Lower leg skin (tissue), 3 donors: ENCODE measurements around the gene HOXB7.

Source experiments
- POLR2A ChIP-seq, 2 donors: fragments of 450-650 bp; IDR thresholded peaks; one replicate each; pipeline ENCODE4 v1.6.1; 2016 to 2017; ENCODE audit warnings: antibody characterized with exemption in 2 of 2, mild to moderate bottlenecking in 1 of 2, moderate library complexity in 1 of 2
- TF ChIP-seq, protein P1 (sequence below), 3 donors: fragments of 450-650 bp; IDR thresholded peaks; one replicate each; pipeline ENCODE4 v1.5.1; 2016; ENCODE audit warnings: antibody characterized with exemption in 3 of 3, mild to moderate bottlenecking in 3 of 3, moderate library complexity in 2 of 3

DNA sequence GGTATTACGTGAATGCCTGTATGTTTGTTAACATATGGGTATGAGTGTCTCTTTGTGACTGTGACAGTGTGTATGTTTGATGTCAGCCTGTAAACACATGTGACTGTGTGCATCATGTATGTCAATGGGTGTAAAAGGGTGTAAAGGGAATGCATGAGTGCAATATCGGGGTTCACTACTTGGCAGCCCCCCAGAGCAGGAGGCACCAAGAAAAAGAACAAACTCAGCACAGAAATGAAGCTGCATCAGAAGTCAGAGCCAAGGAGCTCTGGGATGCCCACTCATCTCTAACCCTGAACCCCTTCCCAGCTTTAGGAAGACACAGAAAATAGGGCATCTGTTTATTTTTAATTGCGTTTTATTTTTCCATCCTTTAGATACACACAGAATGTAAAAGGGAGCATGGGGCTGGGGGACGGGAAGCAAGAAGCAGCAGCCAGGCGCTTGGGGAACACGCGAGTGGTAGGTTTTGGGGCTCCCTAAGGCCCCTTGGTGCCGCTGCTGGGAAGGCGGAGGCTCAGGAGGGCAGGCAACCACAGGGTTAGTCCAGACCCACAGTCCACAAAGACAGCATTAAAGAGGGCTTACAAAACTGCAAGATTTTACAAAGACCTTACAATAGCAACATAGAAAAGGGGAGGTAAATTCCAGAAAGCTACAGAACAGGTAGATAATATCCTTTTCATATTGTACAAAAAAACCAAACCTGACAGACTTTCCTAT is 3.8 kb downstream of the HOXB7 start:
- TF ChIP-seq, protein P1, sequence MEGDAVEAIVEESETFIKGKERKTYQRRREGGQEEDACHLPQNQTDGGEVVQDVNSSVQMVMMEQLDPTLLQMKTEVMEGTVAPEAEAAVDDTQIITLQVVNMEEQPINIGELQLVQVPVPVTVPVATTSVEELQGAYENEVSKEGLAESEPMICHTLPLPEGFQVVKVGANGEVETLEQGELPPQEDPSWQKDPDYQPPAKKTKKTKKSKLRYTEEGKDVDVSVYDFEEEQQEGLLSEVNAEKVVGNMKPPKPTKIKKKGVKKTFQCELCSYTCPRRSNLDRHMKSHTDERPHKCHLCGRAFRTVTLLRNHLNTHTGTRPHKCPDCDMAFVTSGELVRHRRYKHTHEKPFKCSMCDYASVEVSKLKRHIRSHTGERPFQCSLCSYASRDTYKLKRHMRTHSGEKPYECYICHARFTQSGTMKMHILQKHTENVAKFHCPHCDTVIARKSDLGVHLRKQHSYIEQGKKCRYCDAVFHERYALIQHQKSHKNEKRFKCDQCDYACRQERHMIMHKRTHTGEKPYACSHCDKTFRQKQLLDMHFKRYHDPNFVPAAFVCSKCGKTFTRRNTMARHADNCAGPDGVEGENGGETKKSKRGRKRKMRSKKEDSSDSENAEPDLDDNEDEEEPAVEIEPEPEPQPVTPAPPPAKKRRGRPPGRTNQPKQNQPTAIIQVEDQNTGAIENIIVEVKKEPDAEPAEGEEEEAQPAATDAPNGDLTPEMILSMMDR (IDR thresholded peaks at IDR 0.05), result no peak
- TF ChIP-seq POLR2A (IDR thresholded peaks at IDR 0.05), result no peak
